K562 (cell line): ENCODE results near the gene RPRD1B. TPM values are rescaled to one million over a fixed set of nuclear protein-coding genes. Genes with fewer than 3 reads are reported as not detected.

Experiments used
- ATAC-seq: fragments of 200-7000 bp; cut with Tn5 transposase; 3 replicates; pipeline ENCODE4 v1.9.1; 2020; ENCODE audit warnings: moderate library complexity
- BruUV-seq: library from RNA; stranded (reverse); fragments of 400-500 nt; replicated peaks from 2 replicates; lab custom pipeline; 2021; lab: Mats Ljungman, UMichigan
- CTCF ChIA-PET: fragments of 300-600 bp; formaldehyde crosslinking; extraction: SDS; loops from one replicate; lab custom pipeline; 2021; ENCODE audit warnings: low intra/inter-chr PET ratio; lab: Yijun Ruan, JAX
- POLR2A ChIA-PET: fragments of 300-600, 350-650 bp; sonication (Branson Sonifier 250); formaldehyde crosslinking; extraction: SDS; loops from one replicate; lab custom pipeline; 2021; ENCODE audit warnings: antibody characterized with exemption, inconsistent platforms; lab: Yijun Ruan, JAX
- DNase-seq, 4 experiments: peaks; one replicate each; pipeline versions ENCODE4 v3.0.0 to v3.0.0-alpha.2; 2011 to 2018; ENCODE audit warnings: low spot score in 3 of 4, mixed read lengths in 3 of 4; ENCODE audit errors: extremely low read depth in 1 of 4
- FAIRE-seq: peaks from 2 replicates; lab custom pipeline; 2011; peaks lifted over from hg19 to GRCh38; lab: Jason Lieb, UNC
- H2AFZ ChIP-seq: 2 replicates; pipeline ENCODE4 v1.6.0; 2011; ENCODE audit warnings: low read depth, low read length, control low read depth, inconsistent platforms
- H3K27ac ChIP-seq: fragments of 200-600 bp; 3 replicates; pipeline ENCODE4 v1.8.0; 2011; ENCODE audit warnings: low read depth, mild to moderate bottlenecking, control low read depth, inconsistent platforms, low read length, moderate library complexity, mixed read lengths; ENCODE audit errors: extremely low read depth
- H3K27me3 ChIP-seq, 2 experiments: fragments of 300-600 bp in 1 of 2; 2 replicates in 1 of 2; 3 replicates in 1 of 2; pipeline versions ENCODE4 v1.6.0 to v1.8.0; 2011; ENCODE audit warnings: inconsistent platforms in 2 of 2, low read length in 2 of 2, mild to moderate bottlenecking in 1 of 2, mixed read lengths in 1 of 2, moderate library complexity in 1 of 2; ENCODE audit not compliant: control insufficient read depth in 2 of 2, insufficient read depth in 2 of 2
- H3K36me3 ChIP-seq: fragments of 300-600 bp; 3 replicates; pipeline ENCODE4 v1.8.0; 2011; ENCODE audit warnings: mild to moderate bottlenecking, low read length, inconsistent platforms; ENCODE audit not compliant: control insufficient read depth, insufficient read depth
- H3K4me1 ChIP-seq, 2 experiments: fragments of 200-600 bp in 1 of 2; replicated peaks in 1 of 2; 2 replicates in 1 of 2; 3 replicates in 1 of 2; pipeline versions ENCODE4 v1.5.1 to v1.8.0; 2011; ENCODE audit warnings: inconsistent platforms in 2 of 2, low read length in 2 of 2, mild to moderate bottlenecking in 1 of 2, mixed read lengths in 1 of 2, moderate library complexity in 1 of 2; ENCODE audit not compliant: control insufficient read depth in 2 of 2, insufficient read depth in 2 of 2
- H3K4me2 ChIP-seq: 2 replicates; pipeline ENCODE4 v1.6.1; 2011; ENCODE audit warnings: low read length, control low read depth, inconsistent platforms, mixed read lengths; ENCODE audit not compliant: insufficient read depth
- H3K4me3 ChIP-seq: fragments of 200-600 bp; sonication (generic), shearing (Covaris generic); 2 replicates; pipeline ENCODE4 v1.5.1; 2016; ENCODE audit warnings: control low read depth, inconsistent platforms
- H3K79me2 ChIP-seq: fragments of 200-600 bp; 3 replicates; pipeline ENCODE4 v1.8.0; 2011; ENCODE audit warnings: low read length, inconsistent platforms; ENCODE audit not compliant: control insufficient read depth, insufficient read depth
- H3K9ac ChIP-seq, 2 experiments: 2 replicates each; pipeline versions ENCODE4 v1.6.0 to v1.6.1; 2011; ENCODE audit warnings: low read depth in 2 of 2, low read length in 2 of 2, control low read depth in 1 of 2, inconsistent platforms in 1 of 2, mild to moderate bottlenecking in 1 of 2, mixed read lengths in 1 of 2; ENCODE audit not compliant: insufficient read depth in 1 of 2
- H3K9me1 ChIP-seq: one replicate; pipeline ENCODE4 v1.6.0; 2011; ENCODE audit warnings: inconsistent platforms, mild to moderate bottlenecking, low read length, moderate library complexity; ENCODE audit not compliant: control insufficient read depth, insufficient read depth
- H3K9me3 ChIP-seq: replicated peaks from 2 replicates; pipeline ENCODE4 v1.5.1; 2011; ENCODE audit warnings: low read depth, low read length, inconsistent platforms; ENCODE audit not compliant: control insufficient read depth, insufficient read depth
- H4K20me1 ChIP-seq: replicated peaks from 2 replicates; pipeline ENCODE4 v1.6.1; 2011; ENCODE audit warnings: low read length, inconsistent platforms, mixed read lengths; ENCODE audit not compliant: control insufficient read depth, insufficient read depth
- MAZ ChIP-seq, 2 experiments: fragments of 450-650 bp in 1 of 2; sonication (generic) in 1 of 2; formaldehyde crosslinking; IDR thresholded peaks in 1 of 2; conservative IDR thresholded peaks in 1 of 2; 2 replicates each; pipeline versions ENCODE4 v1.4.0 to v1.5.0; 2020; ENCODE audit warnings: mild to moderate bottlenecking in 1 of 2, missing genetic modification reagents in 1 of 2
- PRMT5 ChIP-seq: sonication (generic); formaldehyde crosslinking; IDR thresholded peaks from 2 replicates; pipeline ENCODE4 v1.5.0; 2020; ENCODE audit warnings: missing genetic modification reagents
- RAD21 ChIP-seq, 2 experiments: fragments of 250-450 bp in 1 of 2; fragments of 450-650 bp in 1 of 2; sonication (Bioruptor Pico) in 1 of 2; formaldehyde crosslinking in 1 of 2; IDR thresholded peaks in 1 of 2; conservative IDR thresholded peaks in 1 of 2; 2 replicates each; pipeline versions ENCODE4 v1.4.0 to v1.8.0; 2020 to 2022; ENCODE audit warnings: mild to moderate bottlenecking in 2 of 2, moderate library complexity in 1 of 2
- SMC3 ChIP-seq: conservative IDR thresholded peaks from 2 replicates; pipeline ENCODE4 v1.6.1; 2011; ENCODE audit warnings: low read depth, low read length, improper control_type of control experiment; ENCODE audit not compliant: insufficient read depth
- ZNF23 ChIP-seq: fragments of 250-450 bp; sonication (Bioruptor Pico); IDR thresholded peaks from 2 replicates; pipeline ENCODE4 v1.4.0; 2020; ENCODE audit warnings: mild to moderate bottlenecking
- WGBS: fragments of 100-300 bp; shearing (Covaris generic); methylation state at CpG from one replicate; pipeline ENCODE4 v1.1.6; 2016; ENCODE audit warnings: low coverage, mixed read lengths; ENCODE audit not compliant: insufficient coverage; ENCODE audit errors: missing lambda C conversion rate; 5-methylcytosine and 5-hydroxymethylcytosine counted together
- in situ Hi-C: fragments of 300-500 bp; cut with MboI; formaldehyde crosslinking; loops from 4 replicates; pipeline ENCODE4 v1.15.0; 2018; ENCODE audit warnings: inconsistent platforms, mixed read lengths
- intact Hi-C: fragments of 100-400 bp; cut with micrococcal nuclease; formaldehyde crosslinking; loops from 2 replicates; pipeline ENCODE4 v1.14.2; 2022
- polyA plus RNA-seq, 8 experiments: library from polyadenylated mRNA; depleted of rRNA in 4 of 8; stranded (reverse) in 5 of 8; unstranded in 3 of 8; fragments of >200 nt; fragmentation: Nextera tagmentation in 2 of 8; fragmentation: Illumina TruSeq in 1 of 8; extraction: Ambion mirVana in 2 of 8; extraction: Trizol in 1 of 8; gene quantifications; 2 replicates each; pipeline versions ENCODE4 v1.2.1 to v1.2.3, GENCODE V29; 2011 to 2014; ENCODE audit warnings: inconsistent platforms in 1 of 8, missing spikeins in 1 of 8
- total RNA-seq, 7 experiments: library from RNA; depleted of rRNA in 6 of 7; stranded (reverse); fragments of >200 nt in 6 of 7; fragmentation: Illumina TruSeq in 2 of 7; extraction: Trizol in 2 of 7; gene quantifications; 2 replicates each; pipeline versions ENCODE4 v1.2.1 to v1.2.3, GENCODE V29; 2011 to 2021; ENCODE audit warnings: low replicate concordance in 1 of 7
- TF ChIP-seq, protein P1 (sequence below): fragments of 450-650 bp; IDR thresholded peaks from 2 replicates; pipeline ENCODE4 v1.6.1; 2017; ENCODE audit warnings: antibody characterized with exemption, mild to moderate bottlenecking
- TF ChIP-seq, protein P2 (sequence below): fragments of 450-650 bp; formaldehyde crosslinking; IDR thresholded peaks from 2 replicates; pipeline ENCODE4 v1.4.0; 2020; ENCODE audit warnings: mild to moderate bottlenecking
- TF ChIP-seq, protein P3 (sequence below): fragments of 450-650 bp; formaldehyde crosslinking; IDR thresholded peaks from 2 replicates; pipeline ENCODE4 v1.4.0; 2020; ENCODE audit warnings: mild to moderate bottlenecking, moderate library complexity

RPRD1B gene
- total and polyA plus RNA-seq, 9 of the 15 experiments (the other 6 are each of a cell fraction or from before 2014, with no cell fraction given): 5.5 to 43.0 (median 24.4) TPM

DNA sequence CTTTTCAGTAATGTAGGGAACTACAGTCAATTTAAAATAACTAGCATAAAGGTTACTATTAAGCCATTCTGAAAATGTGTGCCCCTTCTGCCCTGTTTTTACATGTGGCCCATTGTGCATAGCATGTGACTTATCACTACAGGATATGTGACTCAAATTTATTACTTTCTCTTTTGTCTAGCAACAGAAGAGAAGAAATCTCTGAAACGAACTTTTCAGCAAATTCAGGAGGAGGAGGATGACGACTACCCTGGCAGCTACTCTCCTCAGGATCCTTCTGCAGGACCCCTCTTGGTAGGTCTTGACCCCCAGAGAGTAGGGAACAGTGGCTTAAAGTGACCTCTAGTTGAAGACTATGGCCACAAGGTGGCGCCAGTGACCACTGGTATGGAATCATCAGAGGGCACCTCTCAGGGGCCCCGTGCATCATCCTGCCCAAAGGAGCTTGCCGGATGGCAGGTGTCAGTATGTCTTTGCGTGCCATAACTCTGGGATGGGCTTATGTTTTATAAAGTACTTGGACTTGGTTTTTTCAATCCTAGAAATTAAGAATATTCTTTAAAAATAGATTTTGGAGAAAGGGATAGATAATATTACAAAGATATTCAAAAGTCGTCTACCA is 23.9 kb downstream of the RPRD1B start:
- no peak overlapping the region for H3K27ac ChIP-seq
- intact Hi-C loops (loop anchor here (1.0 kb wide), 2 partner anchors 108 to 164 kb away; partner anchors contain the start of gene TGM2), in situ Hi-C loops (loop anchor here (5.0 kb wide), 1 partner anchor 155 kb away; no protein-coding TSS in a partner anchor)
- no peaks in the 10 kb centered on the region for H3K27me3 ChIP-seq
- peaks cover 34% of the 10 kb centered on the region; the same call in 2 of the 3 replicates for H3K79me2 ChIP-seq
- ATAC-seq (peak; percentile 99), FAIRE-seq (peak; percentile 88), DNase-seq (peak; percentile 78 to 88 (median 80))
- no peak overlapping the region for H3K4me2 ChIP-seq
- peaks cover 80% of the 10 kb centered on the region for H3K36me3 ChIP-seq
- no peak overlapping the region for H3K4me3 ChIP-seq
- 30% methylated on average over 7 of the region's 7 CpGs for WGBS
- no peak overlapping the region for H2AFZ ChIP-seq
- no TSS peak for BruUV-seq
- H3K9me1 ChIP-seq: no peaks in the 10 kb centered on the region
- peaks cover 3% of the 10 kb centered on the region; the same call in 1 of the 2 replicates for H4K20me1 ChIP-seq
- H3K9ac ChIP-seq: no peak overlapping the region
- H3K4me1 ChIP-seq: no peaks in the 10 kb centered on the region
- ChIA-PET POLR2A (interaction anchor here (0.6 to 1.0 kb wide), 4 partner anchors 16 to 164 kb away, joined by 3 to 5 read pairs (median 4); no protein-coding TSS in a partner anchor), CTCF (interaction anchor here (0.5 to 4.1 kb wide), 4 partner anchors 9 to 164 kb away, joined by 3 to 53 read pairs (median 18); partner anchors contain the start of gene TGM2)
- H3K9me3 ChIP-seq: no peaks in the 10 kb centered on the region
- TF ChIP-seq, protein P1, sequence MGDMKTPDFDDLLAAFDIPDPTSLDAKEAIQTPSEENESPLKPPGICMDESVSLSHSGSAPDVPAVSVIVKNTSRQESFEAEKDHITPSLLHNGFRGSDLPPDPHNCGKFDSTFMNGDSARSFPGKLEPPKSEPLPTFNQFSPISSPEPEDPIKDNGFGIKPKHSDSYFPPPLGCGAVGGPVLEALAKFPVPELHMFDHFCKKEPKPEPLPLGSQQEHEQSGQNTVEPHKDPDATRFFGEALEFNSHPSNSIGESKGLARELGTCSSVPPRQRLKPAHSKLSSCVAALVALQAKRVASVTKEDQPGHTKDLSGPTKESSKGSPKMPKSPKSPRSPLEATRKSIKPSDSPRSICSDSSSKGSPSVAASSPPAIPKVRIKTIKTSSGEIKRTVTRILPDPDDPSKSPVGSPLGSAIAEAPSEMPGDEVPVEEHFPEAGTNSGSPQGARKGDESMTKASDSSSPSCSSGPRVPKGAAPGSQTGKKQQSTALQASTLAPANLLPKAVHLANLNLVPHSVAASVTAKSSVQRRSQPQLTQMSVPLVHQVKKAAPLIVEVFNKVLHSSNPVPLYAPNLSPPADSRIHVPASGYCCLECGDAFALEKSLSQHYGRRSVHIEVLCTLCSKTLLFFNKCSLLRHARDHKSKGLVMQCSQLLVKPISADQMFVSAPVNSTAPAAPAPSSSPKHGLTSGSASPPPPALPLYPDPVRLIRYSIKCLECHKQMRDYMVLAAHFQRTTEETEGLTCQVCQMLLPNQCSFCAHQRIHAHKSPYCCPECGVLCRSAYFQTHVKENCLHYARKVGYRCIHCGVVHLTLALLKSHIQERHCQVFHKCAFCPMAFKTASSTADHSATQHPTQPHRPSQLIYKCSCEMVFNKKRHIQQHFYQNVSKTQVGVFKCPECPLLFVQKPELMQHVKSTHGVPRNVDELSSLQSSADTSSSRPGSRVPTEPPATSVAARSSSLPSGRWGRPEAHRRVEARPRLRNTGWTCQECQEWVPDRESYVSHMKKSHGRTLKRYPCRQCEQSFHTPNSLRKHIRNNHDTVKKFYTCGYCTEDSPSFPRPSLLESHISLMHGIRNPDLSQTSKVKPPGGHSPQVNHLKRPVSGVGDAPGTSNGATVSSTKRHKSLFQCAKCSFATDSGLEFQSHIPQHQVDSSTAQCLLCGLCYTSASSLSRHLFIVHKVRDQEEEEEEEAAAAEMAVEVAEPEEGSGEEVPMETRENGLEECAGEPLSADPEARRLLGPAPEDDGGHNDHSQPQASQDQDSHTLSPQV: peak; percentile 20; the same call in 1 of the 2 replicates
- TF ChIP-seq, protein P2, sequence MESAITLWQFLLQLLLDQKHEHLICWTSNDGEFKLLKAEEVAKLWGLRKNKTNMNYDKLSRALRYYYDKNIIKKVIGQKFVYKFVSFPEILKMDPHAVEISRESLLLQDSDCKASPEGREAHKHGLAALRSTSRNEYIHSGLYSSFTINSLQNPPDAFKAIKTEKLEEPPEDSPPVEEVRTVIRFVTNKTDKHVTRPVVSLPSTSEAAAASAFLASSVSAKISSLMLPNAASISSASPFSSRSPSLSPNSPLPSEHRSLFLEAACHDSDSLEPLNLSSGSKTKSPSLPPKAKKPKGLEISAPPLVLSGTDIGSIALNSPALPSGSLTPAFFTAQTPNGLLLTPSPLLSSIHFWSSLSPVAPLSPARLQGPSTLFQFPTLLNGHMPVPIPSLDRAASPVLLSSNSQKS: no peak
- no peak for TF ChIP-seq ZNF23
- peak; percentile 82 to 90 for TF ChIP-seq RAD21 (CRISPR knock-in tag; conservative IDR thresholded peaks at IDR 0.05 in 1 of 2, IDR thresholded peaks at IDR 0.05 in 1 of 2)
- no peak for TF ChIP-seq PRMT5 (CRISPR knock-in tag)
- TF ChIP-seq SMC3: peak; percentile 82
- TF ChIP-seq, protein P3, sequence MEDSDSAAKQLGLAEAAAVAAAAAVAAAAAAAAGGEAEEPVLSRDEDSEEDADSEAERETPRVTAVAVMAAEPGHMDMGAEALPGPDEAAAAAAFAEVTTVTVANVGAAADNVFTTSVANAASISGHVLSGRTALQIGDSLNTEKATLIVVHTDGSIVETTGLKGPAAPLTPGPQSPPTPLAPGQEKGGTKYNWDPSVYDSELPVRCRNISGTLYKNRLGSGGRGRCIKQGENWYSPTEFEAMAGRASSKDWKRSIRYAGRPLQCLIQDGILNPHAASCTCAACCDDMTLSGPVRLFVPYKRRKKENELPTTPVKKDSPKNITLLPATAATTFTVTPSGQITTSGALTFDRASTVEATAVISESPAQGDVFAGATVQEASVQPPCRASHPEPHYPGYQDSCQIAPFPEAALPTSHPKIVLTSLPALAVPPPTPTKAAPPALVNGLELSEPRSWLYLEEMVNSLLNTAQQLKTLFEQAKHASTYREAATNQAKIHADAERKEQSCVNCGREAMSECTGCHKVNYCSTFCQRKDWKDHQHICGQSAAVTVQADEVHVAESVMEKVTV (CRISPR knock-in tag): peak; percentile 71
- TF ChIP-seq MAZ (CRISPR knock-in tag; conservative IDR thresholded peaks at IDR 0.05 in 1 of 2, IDR thresholded peaks at IDR 0.05 in 1 of 2): peak in 1 of 2 experiments; percentile 38; a peak in 2 of 4 replicates
